Stimulated activated CD4-positive, alpha-beta T cell treated with anti-CD3 and anti-CD28 coated beads, Interleukin-15, amount 100 ng/mL, for 24 hours (primary cell): ENCODE measurements around the gene CEP63.
A peak's percentile ranks its signal among the peaks of the same experiment; 100 is the strongest.

Experiments
- DNase-seq: peaks from one replicate; pipeline ENCODE4 v3.0.0-alpha.2; 2020

Gene CEP63

GRCh38 chr3:134471521-134472193 lies 14.2 kb upstream of the CEP63 start:
- no peak for DNase-seq

- DNase-seq, result no peak
These were observed 13.0 kb upstream of the CEP63 start for GRCh38 chr3:134472831-134473230.

GRCh38 chr3:134473868-134474546 lies 11.8 kb upstream of the CEP63 start:
- DNase-seq, result peak; percentile 85

- no peak for DNase-seq
These were observed 10.9 kb upstream of the CEP63 start for GRCh38 chr3:134474956-134475355.

- DNase-seq, result no peak
These were observed 9.6 kb upstream of the CEP63 start for GRCh38 chr3:134476306-134476705.

- DNase-seq, result no peak
These were observed 8.9 kb upstream of the CEP63 start for GRCh38 chr3:134477002-134477401.

GRCh38 chr3:134477938-134478337 lies 7.9 kb upstream of the CEP63 start:
- no peak for DNase-seq

GRCh38 chr3:134480546-134480945 lies 5.3 kb upstream of the CEP63 start:
- no peak for DNase-seq

GRCh38 chr3:134481166-134481565 lies 4.7 kb upstream of the CEP63 start:
- DNase-seq, result no peak

GRCh38 chr3:134482622-134483021 lies 3.2 kb upstream of the CEP63 start:
- DNase-seq, result no peak

- no peak for DNase-seq
These were observed 2.5 kb upstream of the CEP63 start for GRCh38 chr3:134483195-134483900.

- DNase-seq, result no peak
These were observed 661 bp upstream of the CEP63 start for GRCh38 chr3:134485075-134485717.

- DNase-seq, result no peak
These were observed 752 bp downstream of the CEP63 start for GRCh38 chr3:134486577-134487041.

- DNase-seq, result no peak
These were observed 1.5 kb downstream of the CEP63 start for GRCh38 chr3:134487406-134487805.

GRCh38 chr3:134494495-134494894 lies 8.6 kb downstream of the CEP63 start:
- no peak for DNase-seq

- DNase-seq, result no peak
These were observed 10.1 kb downstream of the CEP63 start for GRCh38 chr3:134495980-134496379.

GRCh38 chr3:134496471-134497071 lies 10.7 kb downstream of the CEP63 start:
- DNase-seq, result no peak

- DNase-seq, result no peak
These were observed 17.4 kb downstream of the CEP63 start for GRCh38 chr3:134503266-134503665.

- no peak for DNase-seq
These were observed 18.3 kb downstream of the CEP63 start for GRCh38 chr3:134504132-134504531.

- no peak for DNase-seq
These were observed 19.6 kb downstream of the CEP63 start for GRCh38 chr3:134505485-134505884.

- no peak for DNase-seq
These were observed 25.6 kb downstream of the CEP63 start for GRCh38 chr3:134511500-134511899.

- DNase-seq, result no peak
These were observed 31.0 kb downstream of the CEP63 start for GRCh38 chr3:134516905-134517304.

GRCh38 chr3:134517791-134518190 lies 31.9 kb downstream of the CEP63 start:
- DNase-seq, result no peak
